Lower lobe of right lung (tissue), 2 donors: ENCODE data around the gene POP7. TPM values are rescaled to one million over a fixed set of nuclear protein-coding genes. Genes with fewer than 3 reads are reported as not detected.
"Not testable (repeated sequence)": the region's sequence is repeated elsewhere in the genome, so short reads cannot be mapped to it uniquely, and the experiment has no call there.

ENCODE experiments used
- ATAC-seq, 2 donors: fragments of 200-7000 bp; cut with Tn5 transposase; one replicate each; pipeline ENCODE4 v1.9.1; 2020 to 2022; ENCODE audit warnings: mild to moderate bottlenecking in 2 of 2, moderate library complexity in 2 of 2
- DNase-seq: peaks from one replicate; pipeline ENCODE4 v3.0.0-alpha.2; 2020
- H3K27ac ChIP-seq: fragments of 200-600 bp; one replicate; pipeline ENCODE4 v1.8.0; 2022
- H3K27me3 ChIP-seq: fragments of 200-600 bp; one replicate; pipeline ENCODE4 v1.8.0; 2022; ENCODE audit warnings: low read depth
- H3K36me3 ChIP-seq: fragments of 200-600 bp; one replicate; pipeline ENCODE4 v1.8.0; 2022; ENCODE audit warnings: mild to moderate bottlenecking
- H3K4me1 ChIP-seq: fragments of 200-600 bp; one replicate; pipeline ENCODE4 v1.8.0; 2022
- H3K4me3 ChIP-seq: fragments of 200-600 bp; one replicate; pipeline ENCODE4 v1.8.0; 2022; ENCODE audit warnings: mild to moderate bottlenecking
- H3K9me3 ChIP-seq: fragments of 200-600 bp; one replicate; pipeline ENCODE4 v1.8.0; 2022
- CTCF ChIP-seq: fragments of 200-600 bp; IDR thresholded peaks from one replicate; pipeline ENCODE4 v1.8.0; 2022; ENCODE audit warnings: antibody characterized with exemption, mild to moderate bottlenecking
- intact Hi-C: fragments of 100-400 bp; cut with DNase I; formaldehyde crosslinking; loops from one replicate; pipeline ENCODE4 v1.11.0; 2022
- total RNA-seq: library from RNA; stranded (reverse); fragmentation: NEBNext Ultra II Directional; extraction: Animal tissue kit (Norgen Biotek cat#: 25700); gene quantifications from one replicate; pipeline ENCODE4 v1.2.1, GENCODE V29; 2021
- donor health status: DM: no; HTN: yes; CAD: no; lungs with severe emphysema.

Gene POP7
- total RNA-seq, 1 donor from 2014 or later: 21.5 TPM

- no peaks in the 10 kb centered on the region for H3K4me1 ChIP-seq
- no peak overlapping the region for H3K27ac ChIP-seq
- H3K27me3 ChIP-seq: peaks cover 2% of the 10 kb centered on the region
- intact Hi-C loops: no loop called here
- H3K36me3 ChIP-seq: no peaks in the 10 kb centered on the region
- H3K9me3 ChIP-seq: no peaks in the 10 kb centered on the region
- no peak overlapping the region for H3K4me3 ChIP-seq
- ATAC-seq: no peak
- no peak for DNase-seq
- no peak for TF ChIP-seq CTCF
Observed at GRCh38 chr7:100714725-100715124, 8.8 kb downstream of the POP7 start.

- intact Hi-C loops, H3K4me3 ChIP-seq, H3K9me3 ChIP-seq, DNase-seq, ATAC-seq, H3K4me1 ChIP-seq, H3K27ac ChIP-seq, H3K36me3 ChIP-seq: not testable (repeated sequence)
- H3K27me3 ChIP-seq: peaks cover 26% of the 10 kb centered on the region
Observed at GRCh38 chr7:100717073-100717472, 11.2 kb downstream of the POP7 start.

- Histone ChIP-seq H3K4me1 (no peaks in the 10 kb centered on the region), H3K9me3 (no peaks in the 10 kb centered on the region), H3K27me3 (peaks cover 27% of the 10 kb centered on the region), H3K36me3 (no peaks in the 10 kb centered on the region), H3K27ac (no peak overlapping the region), H3K4me3 (no peak overlapping the region)
- DNase-seq (no peak), ATAC-seq (no peak)
- intact Hi-C loops: no loop called here
- TF ChIP-seq CTCF: no peak
Observed at GRCh38 chr7:100719523-100720278, 13.8 kb downstream of the POP7 start.

- no peak within 1 kb of the TSS for H3K4me3 ChIP-seq
Observed at GRCh38 chr7:100720279-100720670, 14.4 kb downstream of the POP7 start, which contains the start of gene EPO. EPO (plus strand) TSS chr7:100720468; CDS start chr7:100720981, 513 bp downstream.

GRCh38 chr7:100720671-100721504, 15.0 kb downstream of the POP7 start:
- no peak for TF ChIP-seq CTCF
- Histone ChIP-seq H3K4me1 (peaks cover 6% of the 10 kb centered on the region), H3K27ac (no peak overlapping the region), H3K36me3 (no peaks in the 10 kb centered on the region), H3K4me3 (no peak overlapping the region), H3K27me3 (peaks cover 27% of the 10 kb centered on the region), H3K9me3 (no peaks in the 10 kb centered on the region)
- intact Hi-C loops: no loop called here
- DNase-seq: no peak
- ATAC-seq: no peak

More at GRCh38 chr7:100720279-100720670, 14.4 kb downstream of the POP7 start, which contains the start of gene EPO:
- DNase-seq (no peak), ATAC-seq (no peak)
- H3K27ac ChIP-seq: no peak within 1 kb of the TSS
- no peaks in the 10 kb centered on the region for H3K36me3 ChIP-seq
- peaks cover 27% of the 10 kb centered on the region for H3K27me3 ChIP-seq
- intact Hi-C loops: no loop called here
- H3K4me1 ChIP-seq: peaks cover 4% of the 10 kb centered on the region
- no peaks in the 10 kb centered on the region for H3K9me3 ChIP-seq
- TF ChIP-seq CTCF: no peak

GRCh38 chr7:100721505-100721812, 15.5 kb downstream of the POP7 start:
- Histone ChIP-seq H3K27ac (no peak overlapping the region), H3K4me3 (no peak overlapping the region), H3K9me3 (no peaks in the 10 kb centered on the region), H3K27me3 (peaks cover 27% of the 10 kb centered on the region), H3K4me1 (peaks cover 6% of the 10 kb centered on the region), H3K36me3 (no peaks in the 10 kb centered on the region)
- no peak for TF ChIP-seq CTCF
- no peak for DNase-seq
- intact Hi-C loops: no loop called here
- no peak for ATAC-seq
